ENCODE results near the gene BASP1.

- no peak for TF ChIP-seq YY1 (IDR thresholded peaks at IDR 0.05; ENCODE audit: insufficient read depth, insufficient read length)
- TF ChIP-seq SUZ12 (IDR thresholded peaks at IDR 0.05; ENCODE audit: extremely low read depth, insufficient read depth, insufficient read length), result no peak
Observed at GRCh38 chr5:17241635-17242034, 24.2 kb downstream of the BASP1 start.
